ENCODE results near the gene MTARC1.

DNA sequence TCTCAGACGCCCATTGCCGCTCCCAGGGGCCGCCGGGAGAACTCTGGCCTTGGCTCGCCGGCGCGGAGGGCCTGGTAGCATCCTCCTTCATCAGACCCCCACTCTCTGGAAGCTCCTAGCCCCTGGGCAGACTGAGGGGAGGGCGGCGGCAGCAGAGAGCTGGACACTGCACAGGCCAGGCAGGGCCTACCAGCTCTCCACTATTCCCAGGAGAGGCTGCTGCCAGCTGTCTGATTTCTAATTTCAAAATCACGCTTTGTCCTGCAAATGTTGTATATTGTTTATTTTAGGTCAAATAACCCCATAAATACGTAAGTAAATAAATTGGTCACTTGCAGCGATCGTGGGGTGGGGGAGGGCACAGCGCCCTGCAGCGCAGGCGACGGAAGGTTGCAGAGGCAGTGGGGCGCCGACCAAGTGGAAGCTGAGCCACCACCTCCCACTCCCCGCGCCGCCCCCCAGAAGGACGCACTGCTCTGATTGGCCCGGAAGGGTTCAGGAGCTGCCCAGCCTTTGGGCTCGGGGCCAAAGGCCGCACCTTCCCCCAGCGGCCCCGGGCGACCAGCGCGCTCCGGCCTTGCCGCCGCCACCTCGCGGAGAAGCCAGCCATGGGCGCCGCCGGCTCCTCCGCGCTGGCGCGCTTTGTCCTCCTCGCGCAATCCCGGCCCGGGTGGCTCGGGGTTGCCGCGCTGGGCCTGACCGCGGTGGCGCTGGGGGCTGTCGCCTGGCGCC lies at the start of gene MTARC1:
- TF ChIP-seq CTCF (conservative IDR thresholded peaks at IDR 0.05; ENCODE audit: low read depth, low read length) (no peak), MAFK (IDR thresholded peaks at IDR 0.05; ENCODE audit: low read depth, low read length) (no peak), POLR2A (IDR thresholded peaks at IDR 0.05; ENCODE audit: low read depth, low read length) (no peak), RCOR1 (IDR thresholded peaks at IDR 0.05; ENCODE audit: insufficient replicate concordance, low read length) (no peak), CEBPB (IDR thresholded peaks at IDR 0.05; ENCODE audit: low read depth, low read length) (no peak), FOS (IDR thresholded peaks at IDR 0.05; ENCODE audit: low read depth, low read length) (no peak), RFX5 (IDR thresholded peaks at IDR 0.05; ENCODE audit: low read depth, low read length) (no peak), MXI1 (IDR thresholded peaks at IDR 0.05; ENCODE audit: borderline replicate concordance, low read depth, low read length) (no peak), SMC3 (IDR thresholded peaks at IDR 0.05; ENCODE audit: low read depth, low read length) (no peak), CHD1 (IDR thresholded peaks at IDR 0.05; ENCODE audit: low read depth, low read length) (no peak)
- TF ChIP-seq, protein P1, sequence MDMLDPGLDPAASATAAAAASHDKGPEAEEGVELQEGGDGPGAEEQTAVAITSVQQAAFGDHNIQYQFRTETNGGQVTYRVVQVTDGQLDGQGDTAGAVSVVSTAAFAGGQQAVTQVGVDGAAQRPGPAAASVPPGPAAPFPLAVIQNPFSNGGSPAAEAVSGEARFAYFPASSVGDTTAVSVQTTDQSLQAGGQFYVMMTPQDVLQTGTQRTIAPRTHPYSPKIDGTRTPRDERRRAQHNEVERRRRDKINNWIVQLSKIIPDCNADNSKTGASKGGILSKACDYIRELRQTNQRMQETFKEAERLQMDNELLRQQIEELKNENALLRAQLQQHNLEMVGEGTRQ (IDR thresholded peaks at IDR 0.05; ENCODE audit: low read depth, low read length): no peak
- TF ChIP-seq, protein P2, sequence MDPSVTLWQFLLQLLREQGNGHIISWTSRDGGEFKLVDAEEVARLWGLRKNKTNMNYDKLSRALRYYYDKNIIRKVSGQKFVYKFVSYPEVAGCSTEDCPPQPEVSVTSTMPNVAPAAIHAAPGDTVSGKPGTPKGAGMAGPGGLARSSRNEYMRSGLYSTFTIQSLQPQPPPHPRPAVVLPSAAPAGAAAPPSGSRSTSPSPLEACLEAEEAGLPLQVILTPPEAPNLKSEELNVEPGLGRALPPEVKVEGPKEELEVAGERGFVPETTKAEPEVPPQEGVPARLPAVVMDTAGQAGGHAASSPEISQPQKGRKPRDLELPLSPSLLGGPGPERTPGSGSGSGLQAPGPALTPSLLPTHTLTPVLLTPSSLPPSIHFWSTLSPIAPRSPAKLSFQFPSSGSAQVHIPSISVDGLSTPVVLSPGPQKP (IDR thresholded peaks at IDR 0.05; ENCODE audit: borderline replicate concordance, low read depth, low read length): no peak

Measured in IMR-90 (cell line).